ENCODE measurements around the gene CCDC150.

CCDC150 gene

GRCh38 chr2:196617430-196617829 lies 22.1 kb upstream of the CCDC150 start:
- no peak for TF ChIP-seq CTCF (IDR thresholded peaks at IDR 0.05; ENCODE audit: extremely low read depth, insufficient read depth, missing control alignments)
- in situ Hi-C loops (cut with MboI; ENCODE audit: low pct_unique_long_range_greater_than_20kb, low sequenced_read_pairs, unreplicated experiment): no loop called here
- no peak for DNase-seq (ENCODE audit: low spot score)

GRCh38 chr2:196618661-196619060 lies 20.9 kb upstream of the CCDC150 start:
- in situ Hi-C loops (cut with MboI; ENCODE audit: low pct_unique_long_range_greater_than_20kb, low sequenced_read_pairs, unreplicated experiment): no loop called here
- no peak for TF ChIP-seq CTCF (IDR thresholded peaks at IDR 0.05; ENCODE audit: extremely low read depth, insufficient read depth, missing control alignments)
- no peak for DNase-seq (ENCODE audit: low spot score)

GRCh38 chr2:196630531-196630930 lies 9.0 kb upstream of the CCDC150 start:
- in situ Hi-C loops (cut with MboI; ENCODE audit: low pct_unique_long_range_greater_than_20kb, low sequenced_read_pairs, unreplicated experiment): no loop called here
- TF ChIP-seq CTCF (IDR thresholded peaks at IDR 0.05; ENCODE audit: extremely low read depth, insufficient read depth, missing control alignments): no peak
- DNase-seq (ENCODE audit: low spot score): no peak

GRCh38 chr2:196635156-196635555 lies 4.4 kb upstream of the CCDC150 start:
- in situ Hi-C loops (cut with MboI; ENCODE audit: low pct_unique_long_range_greater_than_20kb, low sequenced_read_pairs, unreplicated experiment): no loop called here
- TF ChIP-seq CTCF (IDR thresholded peaks at IDR 0.05; ENCODE audit: extremely low read depth, insufficient read depth, missing control alignments): no peak
- no peak for DNase-seq (ENCODE audit: low spot score)

- in situ Hi-C loops (cut with MboI; ENCODE audit: low pct_unique_long_range_greater_than_20kb, low sequenced_read_pairs, unreplicated experiment): no loop called here
- no peak for TF ChIP-seq CTCF (IDR thresholded peaks at IDR 0.05; ENCODE audit: extremely low read depth, insufficient read depth, missing control alignments)
These were observed 750 bp upstream of the CCDC150 start for GRCh38 chr2:196638765-196639164.

GRCh38 chr2:196640031-196640548 lies 575 bp downstream of the CCDC150 start:
- TF ChIP-seq CTCF (IDR thresholded peaks at IDR 0.05; ENCODE audit: extremely low read depth, insufficient read depth, missing control alignments): no peak
- in situ Hi-C loops (cut with MboI; ENCODE audit: low pct_unique_long_range_greater_than_20kb, low sequenced_read_pairs, unreplicated experiment): no loop called here
- DNase-seq (ENCODE audit: low spot score): no peak

More at GRCh38 chr2:196638765-196639164, 750 bp upstream of the CCDC150 start:
- DNase-seq (ENCODE audit: low spot score): no peak

GRCh38 chr2:196649202-196649601 lies 9.7 kb downstream of the CCDC150 start:
- DNase-seq (ENCODE audit: low spot score): no peak
- in situ Hi-C loops (cut with MboI; ENCODE audit: low pct_unique_long_range_greater_than_20kb, low sequenced_read_pairs, unreplicated experiment): no loop called here
- no peak for TF ChIP-seq CTCF (IDR thresholded peaks at IDR 0.05; ENCODE audit: extremely low read depth, insufficient read depth, missing control alignments)
